HCT116 (cell line): ENCODE results near the gene KCNK16. TPM values are rescaled to one million over a fixed set of nuclear protein-coding genes. Genes with fewer than 3 reads are reported as not detected.

Experiments used
- ATAC-seq: fragments of 200-7000 bp; cut with Tn5 transposase; 2 replicates; pipeline ENCODE4 v1.9.1; 2020; ENCODE audit warnings: mild to moderate bottlenecking, moderate library complexity
- BruUV-seq: library from RNA; stranded (reverse); fragments of 400-500 nt; replicated peaks from 2 replicates; lab custom pipeline; 2021; lab: Mats Ljungman, UMichigan
- CTCF ChIA-PET: fragments of 300-600 bp; sonication (Branson Sonifier 250); formaldehyde crosslinking; loops from one replicate; lab custom pipeline; 2021; ENCODE audit warnings: antibody characterized with exemption; lab: Charles Lee
- POLR2A ChIA-PET: fragments of 300-600, 350-600 bp; sonication (Branson Sonifier 250); formaldehyde crosslinking; loops from one replicate; lab custom pipeline; 2021; ENCODE audit warnings: antibody characterized with exemption; lab: Charles Lee
- RAD21 ChIA-PET, 2 experiments: fragments of 300-600 bp; sonication (Branson Sonifier 250); formaldehyde crosslinking; loops; one replicate each; lab custom pipeline; 2023; ENCODE audit warnings: low total read pairs in 2 of 2; ENCODE audit not compliant: uncharacterized antibody in 2 of 2, unreplicated experiment in 2 of 2, low non-redundant PET in 1 of 2; lab: Charles Lee
- DNase-seq: peaks from one replicate; pipeline ENCODE4 v3.0.0-alpha.2; 2010; ENCODE audit warnings: low read depth, low spot score
- H2AFZ ChIP-seq: fragments of 200-600 bp; shearing (Covaris generic), sonication (generic); 2 replicates; pipeline ENCODE4 v1.6.1; 2017; ENCODE audit warnings: low read depth, mixed run types, mixed read lengths, antibody characterized with exemption, low read length; ENCODE audit not compliant: poor library complexity, severe bottlenecking
- H3K27ac ChIP-seq: 2 replicates; pipeline ENCODE4 v1.5.1; 2012; ENCODE audit warnings: low read depth, low read length
- H3K27me3 ChIP-seq: fragments of 200-600 bp; sonication (generic); 2 replicates; pipeline ENCODE4 v1.6.1; 2016; ENCODE audit warnings: mixed run types, low read length, mixed read lengths; ENCODE audit not compliant: insufficient read depth
- H3K36me3 ChIP-seq, 2 experiments: fragments of 200-500 bp in 1 of 2; fragments of 200-600 bp in 1 of 2; sonication (Bioruptor generic) in 1 of 2; sonication (generic) in 1 of 2; 2 replicates each; pipeline versions ENCODE4 v1.5.1 to v1.6.1; 2014 to 2016; ENCODE audit warnings: low read length in 2 of 2, inconsistent platforms in 1 of 2, mixed read lengths in 1 of 2, mixed run types in 1 of 2; ENCODE audit not compliant: insufficient read depth in 2 of 2, control insufficient read depth in 1 of 2
- H3K4me1 ChIP-seq, 2 experiments: fragments of 200-600 bp in 1 of 2; sonication (generic) in 1 of 2; 2 replicates each; pipeline versions ENCODE4 v1.5.1 to v1.6.1; 2012 to 2017; ENCODE audit warnings: low read length in 2 of 2, inconsistent platforms in 1 of 2, mild to moderate bottlenecking in 1 of 2, mixed read lengths in 1 of 2, mixed run types in 1 of 2, moderate library complexity in 1 of 2; ENCODE audit not compliant: insufficient read depth in 2 of 2, control insufficient read depth in 1 of 2
- H3K4me2 ChIP-seq: fragments of 200-600 bp; sonication (generic); 2 replicates; pipeline ENCODE4 v1.6.1; 2017; ENCODE audit warnings: mixed run types, low read length, mixed read lengths
- H3K4me3 ChIP-seq, 2 experiments: fragments of 200-600 bp in 1 of 2; sonication (generic) in 1 of 2; replicated peaks in 1 of 2; 2 replicates each; pipeline ENCODE4 v1.5.1; 2011 to 2016; ENCODE audit warnings: low read length in 2 of 2, control low read depth in 1 of 2, low read depth in 1 of 2, mild to moderate bottlenecking in 1 of 2, mixed read lengths in 1 of 2, mixed run types in 1 of 2
- H3K79me2 ChIP-seq: fragments of 200-600 bp; sonication (generic); 2 replicates; pipeline ENCODE4 v1.6.1; 2017; ENCODE audit warnings: mild to moderate bottlenecking, mixed run types, low read length, moderate library complexity, mixed read lengths; ENCODE audit not compliant: insufficient read depth
- H3K9ac ChIP-seq: fragments of 200-600 bp; sonication (generic); 2 replicates; pipeline ENCODE4 v1.6.1; 2016; ENCODE audit warnings: low read length, mixed read lengths
- H3K9me2 ChIP-seq: fragments of 200-600 bp; sonication (generic), shearing (Covaris generic); 2 replicates; pipeline ENCODE4 v1.6.1; 2017; ENCODE audit warnings: mixed run types, mild to moderate bottlenecking, moderate library complexity; ENCODE audit not compliant: insufficient read depth
- H3K9me3 ChIP-seq, 2 experiments: fragments of 200-500 bp in 1 of 2; fragments of 200-600 bp in 1 of 2; sonication (Bioruptor generic) in 1 of 2; sonication (generic) in 1 of 2; 2 replicates each; pipeline ENCODE4 v1.6.1; 2014 to 2017; ENCODE audit warnings: low read length in 2 of 2, mixed read lengths in 2 of 2, inconsistent platforms in 1 of 2, low read depth in 1 of 2, mild to moderate bottlenecking in 1 of 2, mixed run types in 1 of 2, moderate library complexity in 1 of 2; ENCODE audit not compliant: control insufficient read depth in 1 of 2, insufficient read depth in 1 of 2
- H4K20me1 ChIP-seq: fragments of 200-600 bp; sonication (generic), shearing (Covaris generic); 2 replicates; pipeline ENCODE4 v1.6.1; 2017; ENCODE audit warnings: mixed run types, mild to moderate bottlenecking, moderate library complexity; ENCODE audit not compliant: insufficient read depth
- CBX3 ChIP-seq: IDR thresholded peaks from 2 replicates; pipeline ENCODE4 v1.6.1; 2012; ENCODE audit warnings: low read depth
- EGR1 ChIP-seq: IDR thresholded peaks from 2 replicates; pipeline ENCODE4 v1.6.1; 2012; ENCODE audit warnings: low read depth
- ELF1 ChIP-seq: IDR thresholded peaks from 2 replicates; pipeline ENCODE4 v1.6.1; 2012; ENCODE audit warnings: low read depth, borderline replicate concordance
- EZH2phosphoT487 ChIP-seq: fragments of 200-600 bp; IDR thresholded peaks from 2 replicates; pipeline ENCODE4 v1.6.1; 2018; ENCODE audit warnings: antibody characterized with exemption, borderline replicate concordance
- FOSL1 ChIP-seq: IDR thresholded peaks from 2 replicates; pipeline ENCODE4 v1.6.1; 2012; ENCODE audit warnings: low read depth
- POLR2A ChIP-seq: IDR thresholded peaks from 2 replicates; pipeline ENCODE4 v1.7.0; 2011; ENCODE audit warnings: borderline replicate concordance; ENCODE audit not compliant: insufficient read depth, insufficient read length; ENCODE audit errors: extremely low read depth
- REST ChIP-seq: IDR thresholded peaks from 2 replicates; pipeline ENCODE4 v1.6.1; 2012; ENCODE audit warnings: low read depth
- SRF ChIP-seq: IDR thresholded peaks from 2 replicates; pipeline ENCODE4 v1.6.1; 2012; ENCODE audit warnings: low read depth
- TCF7L2 ChIP-seq: IDR thresholded peaks from 2 replicates; pipeline ENCODE4 v1.7.0; 2011; ENCODE audit warnings: borderline replicate concordance, inconsistent platforms; ENCODE audit not compliant: insufficient read depth, insufficient read length; ENCODE audit errors: extremely low read depth
- ZBTB33 ChIP-seq: IDR thresholded peaks from 2 replicates; pipeline ENCODE4 v1.6.1; 2011; ENCODE audit warnings: mild to moderate bottlenecking, low read length, moderate library complexity; ENCODE audit not compliant: insufficient replicate concordance; ENCODE audit errors: extremely low read depth
- intact Hi-C: fragments of 100-400 bp; cut with micrococcal nuclease; formaldehyde crosslinking; loops from 2 replicates; pipeline ENCODE4 v1.10.0; 2022
- total RNA-seq: library from RNA; stranded (reverse); gene quantifications from one replicate; pipeline ENCODE4 v1.2.1, GENCODE V29; 2021; ENCODE audit not compliant: unreplicated experiment
- TF ChIP-seq, protein P1 (sequence below): IDR thresholded peaks from 2 replicates; pipeline ENCODE4 v1.6.1; 2012
- TF ChIP-seq, protein P2 (sequence below): IDR thresholded peaks from 2 replicates; pipeline ENCODE4 v1.6.1; 2012
- TF ChIP-seq, protein P3 (sequence below), 3 experiments: fragments of 200-600 bp in 1 of 3; sonication (generic) in 1 of 3; IDR thresholded peaks in 2 of 3; conservative IDR thresholded peaks in 1 of 3; 2 replicates each; pipeline ENCODE4 v1.5.1; 2012 to 2017; ENCODE audit warnings: low read depth in 2 of 3, low read length in 2 of 3, antibody characterized with exemption in 1 of 3, borderline replicate concordance in 1 of 3, control low read depth in 1 of 3, mild to moderate bottlenecking in 1 of 3, mixed read lengths in 1 of 3, mixed run types in 1 of 3, moderate library complexity in 1 of 3; ENCODE audit not compliant: insufficient read depth in 1 of 3

KCNK16 gene
- total RNA-seq, 1 experiment from 2014 or later: not detected

- no peak overlapping the region for H3K4me3 ChIP-seq
- DNase-seq (no peak), ATAC-seq (no peak)
- H3K9me2 ChIP-seq: no peaks in the 10 kb centered on the region
- H3K9ac ChIP-seq: no peak overlapping the region
- no peak overlapping the region for H3K4me2 ChIP-seq
- peaks cover 0 to 8% of the 10 kb centered on the region in 2 experiments; a peak in 1 of 4 replicates for H3K4me1 ChIP-seq
- no TSS peak for BruUV-seq
- H2AFZ ChIP-seq: no peak overlapping the region
- ChIA-PET CTCF (no interaction called here), RAD21 (no interaction called here), POLR2A (no interaction called here)
- H3K27ac ChIP-seq: no peak overlapping the region
- intact Hi-C loops: no loop called here
- no peaks in the 10 kb centered on the region for H4K20me1 ChIP-seq
- 0 out of 2 replicates have a peak, but pooled peaks cover 4% of the 10 kb centered on the region for H3K27me3 ChIP-seq
- H3K79me2 ChIP-seq: no peaks in the 10 kb centered on the region
- H3K36me3 ChIP-seq: no peaks in the 10 kb centered on the region
- no peaks in the 10 kb centered on the region for H3K9me3 ChIP-seq
- TF ChIP-seq TCF7L2 (no peak), EZH2phosphoT487 (no peak), ELF1 (no peak), SRF (no peak), POLR2A (no peak), FOSL1 (no peak), EGR1 (no peak)
Measured at GRCh38 chr6:39294899-39295298, 27.6 kb downstream of the KCNK16 start.

DNA sequence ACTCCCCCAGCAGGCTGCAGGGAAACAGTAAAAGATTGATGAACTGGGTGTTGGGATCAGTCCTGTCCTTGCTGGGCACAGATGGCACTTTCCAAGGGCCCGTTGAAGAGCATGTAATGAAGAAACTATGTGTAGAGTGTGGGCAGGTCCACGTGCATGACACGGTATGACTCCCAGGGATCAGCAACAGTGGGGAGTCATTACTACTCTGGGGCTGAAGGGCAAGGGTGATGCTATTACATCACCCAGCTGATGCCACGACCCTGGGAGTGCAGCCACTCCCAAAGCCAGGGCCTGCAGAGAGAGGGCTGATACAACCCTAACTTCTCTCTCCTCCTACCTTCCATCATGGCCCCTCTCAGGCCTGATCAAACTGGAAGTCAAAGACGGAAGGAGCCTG lies 28.4 kb downstream of the KCNK16 start:
- Histone ChIP-seq H3K79me2 (no peaks in the 10 kb centered on the region), H3K4me3 (no peak overlapping the region), H3K27me3 (0 out of 2 replicates have a peak, but pooled peaks cover 4% of the 10 kb centered on the region), H3K9me2 (no peaks in the 10 kb centered on the region), H2AFZ (no peak overlapping the region), H4K20me1 (no peaks in the 10 kb centered on the region), H3K9ac (no peak overlapping the region), H3K36me3 (no peaks in the 10 kb centered on the region), H3K4me2 (no peak overlapping the region), H3K4me1 (peaks cover 0 to 8% of the 10 kb centered on the region in 2 experiments; a peak in 1 of 4 replicates), H3K9me3 (no peaks in the 10 kb centered on the region), H3K27ac (no peak overlapping the region)
- ChIA-PET RAD21 (no interaction called here), CTCF (no interaction called here), POLR2A (no interaction called here)
- intact Hi-C loops: no loop called here
- ATAC-seq (no peak), DNase-seq (no peak)
- BruUV-seq: no TSS peak
- TF ChIP-seq CBX3 (no peak), REST (no peak), ZBTB33 (no peak), ELF1 (no peak), SRF (no peak)
- TF ChIP-seq, protein P1, sequence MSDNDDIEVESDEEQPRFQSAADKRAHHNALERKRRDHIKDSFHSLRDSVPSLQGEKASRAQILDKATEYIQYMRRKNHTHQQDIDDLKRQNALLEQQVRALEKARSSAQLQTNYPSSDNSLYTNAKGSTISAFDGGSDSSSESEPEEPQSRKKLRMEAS: no peak
- TF ChIP-seq, protein P2, sequence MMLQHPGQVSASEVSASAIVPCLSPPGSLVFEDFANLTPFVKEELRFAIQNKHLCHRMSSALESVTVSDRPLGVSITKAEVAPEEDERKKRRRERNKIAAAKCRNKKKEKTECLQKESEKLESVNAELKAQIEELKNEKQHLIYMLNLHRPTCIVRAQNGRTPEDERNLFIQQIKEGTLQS: no peak
- TF ChIP-seq, protein P3, sequence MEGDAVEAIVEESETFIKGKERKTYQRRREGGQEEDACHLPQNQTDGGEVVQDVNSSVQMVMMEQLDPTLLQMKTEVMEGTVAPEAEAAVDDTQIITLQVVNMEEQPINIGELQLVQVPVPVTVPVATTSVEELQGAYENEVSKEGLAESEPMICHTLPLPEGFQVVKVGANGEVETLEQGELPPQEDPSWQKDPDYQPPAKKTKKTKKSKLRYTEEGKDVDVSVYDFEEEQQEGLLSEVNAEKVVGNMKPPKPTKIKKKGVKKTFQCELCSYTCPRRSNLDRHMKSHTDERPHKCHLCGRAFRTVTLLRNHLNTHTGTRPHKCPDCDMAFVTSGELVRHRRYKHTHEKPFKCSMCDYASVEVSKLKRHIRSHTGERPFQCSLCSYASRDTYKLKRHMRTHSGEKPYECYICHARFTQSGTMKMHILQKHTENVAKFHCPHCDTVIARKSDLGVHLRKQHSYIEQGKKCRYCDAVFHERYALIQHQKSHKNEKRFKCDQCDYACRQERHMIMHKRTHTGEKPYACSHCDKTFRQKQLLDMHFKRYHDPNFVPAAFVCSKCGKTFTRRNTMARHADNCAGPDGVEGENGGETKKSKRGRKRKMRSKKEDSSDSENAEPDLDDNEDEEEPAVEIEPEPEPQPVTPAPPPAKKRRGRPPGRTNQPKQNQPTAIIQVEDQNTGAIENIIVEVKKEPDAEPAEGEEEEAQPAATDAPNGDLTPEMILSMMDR (IDR thresholded peaks at IDR 0.05 in 2 of 3, conservative IDR thresholded peaks at IDR 0.05 in 1 of 3; ENCODE audit: borderline replicate concordance in 1 of 3, insufficient read depth in 1 of 3, low read depth in 2 of 3, low read length in 2 of 3): no peak
